K562 (cell line): ENCODE measurements around the gene DHDH. TPM values are rescaled to one million over a fixed set of nuclear protein-coding genes. Genes with fewer than 3 reads are reported as not detected.

Experiments
- CTCF ChIP-seq, 3 experiments: IDR thresholded peaks in 2 of 3; conservative IDR thresholded peaks in 1 of 3; 2 replicates each; pipeline ENCODE4 v1.5.1; 2011 to 2012; ENCODE audit warnings: low read length in 3 of 3, mild to moderate bottlenecking in 3 of 3, control low read depth in 2 of 3, improper control_type of control experiment in 1 of 3, inconsistent platforms in 1 of 3, low read depth in 1 of 3, mixed read lengths in 1 of 3, moderate library complexity in 1 of 3; ENCODE audit not compliant: insufficient read depth in 2 of 3
- E2F5 ChIP-seq: sonication (generic); formaldehyde crosslinking; IDR thresholded peaks from 2 replicates; pipeline ENCODE4 v1.8.0; 2022; ENCODE audit warnings: mild to moderate bottlenecking, missing genetic modification reagents
- FOXA3 ChIP-seq, 2 experiments: fragments of 450-650 bp in 1 of 2; sonication (generic) in 1 of 2; formaldehyde crosslinking; IDR thresholded peaks in 1 of 2; conservative IDR thresholded peaks in 1 of 2; 2 replicates each; pipeline versions ENCODE4 v1.4.0 to v1.8.0; 2020 to 2022; ENCODE audit warnings: mild to moderate bottlenecking in 2 of 2, missing genetic modification reagents in 1 of 2
- FOXJ2 ChIP-seq: fragments of 200-800 bp; sonication (Bioruptor generic); IDR thresholded peaks from 2 replicates; pipeline ENCODE4 v1.6.1; 2016; ENCODE audit warnings: missing genetic modification characterization, missing compliant biosample characterization
- HMG20A ChIP-seq: fragments of 450-650 bp; formaldehyde crosslinking; conservative IDR thresholded peaks from 2 replicates; pipeline ENCODE4 v1.4.0; 2020; ENCODE audit warnings: mild to moderate bottlenecking, mixed read lengths
- ILK ChIP-seq: fragments of 450-650 bp; IDR thresholded peaks from 2 replicates; pipeline ENCODE4 v1.6.1; 2016; ENCODE audit warnings: missing genetic modification characterization, low read depth, mild to moderate bottlenecking, missing compliant biosample characterization, moderate library complexity, borderline replicate concordance
- KDM1A ChIP-seq, 2 experiments: fragments of 450-650 bp; IDR thresholded peaks; 2 replicates each; pipeline ENCODE4 v1.6.1; 2016; ENCODE audit warnings: mild to moderate bottlenecking in 2 of 2
- NCOA1 ChIP-seq: fragments of 450-650 bp; IDR thresholded peaks from 2 replicates; pipeline ENCODE4 v1.6.1; 2016; ENCODE audit warnings: low read depth
- NR2C1 ChIP-seq, 2 experiments: fragments of 450-650 bp; IDR thresholded peaks; 2 replicates each; pipeline ENCODE4 v1.6.1; 2017; ENCODE audit warnings: mild to moderate bottlenecking in 2 of 2, antibody characterized with exemption in 1 of 2, inconsistent platforms in 1 of 2, missing compliant biosample characterization in 1 of 2, missing genetic modification characterization in 1 of 2
- RBM22 ChIP-seq: fragments of 200-400 bp; formaldehyde crosslinking; IDR thresholded peaks from 2 replicates; pipeline ENCODE4 v1.6.1; 2018; ENCODE audit warnings: low read length, low read depth; ENCODE audit not compliant: poor library complexity, severe bottlenecking
- SOX6 ChIP-seq: fragments of 450-650 bp; IDR thresholded peaks from 2 replicates; pipeline ENCODE4 v1.6.1; 2014; ENCODE audit warnings: mild to moderate bottlenecking
- TBL1XR1 ChIP-seq, 2 experiments: IDR thresholded peaks; 2 replicates each; pipeline ENCODE4 v1.6.1; 2012; ENCODE audit warnings: improper control_type of control experiment in 2 of 2, low read length in 2 of 2, mild to moderate bottlenecking in 1 of 2
- TEAD2 ChIP-seq: fragments of 450-650 bp; IDR thresholded peaks from 2 replicates; pipeline ENCODE4 v1.6.1; 2016; ENCODE audit warnings: missing genetic modification characterization, control low read depth, missing compliant biosample characterization
- ZKSCAN1 ChIP-seq: fragments of 150-350 bp; IDR thresholded peaks from 2 replicates; pipeline ENCODE4 v1.6.1; 2016; ENCODE audit warnings: low read depth, low read length
- ZNF143 ChIP-seq: sonication (generic); formaldehyde crosslinking; IDR thresholded peaks from 2 replicates; pipeline ENCODE4 v1.9.0; 2022; ENCODE audit warnings: mild to moderate bottlenecking, missing genetic modification reagents
- ZNF583 ChIP-seq: fragments of 250-450 bp; sonication (Bioruptor Pico); IDR thresholded peaks from 2 replicates; pipeline ENCODE4 v1.4.0; 2020
- polyA plus RNA-seq, 8 experiments: library from polyadenylated mRNA; depleted of rRNA in 4 of 8; stranded (reverse) in 5 of 8; unstranded in 3 of 8; fragments of >200 nt; fragmentation: Nextera tagmentation in 2 of 8; fragmentation: Illumina TruSeq in 1 of 8; extraction: Ambion mirVana in 2 of 8; extraction: Trizol in 1 of 8; gene quantifications; 2 replicates each; pipeline versions ENCODE4 v1.2.1 to v1.2.3, GENCODE V29; 2011 to 2014; ENCODE audit warnings: inconsistent platforms in 1 of 8, missing spikeins in 1 of 8
- total RNA-seq, 7 experiments: library from RNA; depleted of rRNA in 6 of 7; stranded (reverse); fragments of >200 nt in 6 of 7; fragmentation: Illumina TruSeq in 2 of 7; extraction: Trizol in 2 of 7; gene quantifications; 2 replicates each; pipeline versions ENCODE4 v1.2.1 to v1.2.3, GENCODE V29; 2011 to 2021; ENCODE audit warnings: low replicate concordance in 1 of 7

DHDH gene
- total and polyA plus RNA-seq, 9 of the 15 experiments (the other 6 are each of a cell fraction or from before 2014, with no cell fraction given), result 0.37 to 1.9 (median 0.87) TPM

- TF ChIP-seq NR2C1 (IDR thresholded peaks at IDR 0.05) (peak; percentile 80), NR2C1 (tag; IDR thresholded peaks at IDR 0.05) (peak; percentile 47; the same call in 1 of the 2 replicates), NCOA1 (no peak), RBM22 (no peak), FOXA3 (CRISPR knock-in tag; conservative IDR thresholded peaks at IDR 0.05 in 1 of 2, IDR thresholded peaks at IDR 0.05 in 1 of 2) (no peak), KDM1A (IDR thresholded peaks at IDR 0.05) (no peak; a peak in 2 of 4 replicates), HMG20A (CRISPR knock-in tag) (no peak), ZKSCAN1 (no peak), SOX6 (peak; percentile 64), ILK (no peak), ZNF583 (CRISPR knock-in tag) (0 out of 2 replicates have a peak, but pooled peaks have one; percentile 28), TBL1XR1 (IDR thresholded peaks at IDR 0.05; ENCODE audit: low read length in 2 of 2) (no peak), TEAD2 (no peak), FOXJ2 (tag) (peak; percentile 79; the same call in 1 of the 2 replicates), ZNF143 (peak; percentile 34; the same call in 1 of the 2 replicates), E2F5 (CRISPR knock-in tag) (no peak), CTCF (IDR thresholded peaks at IDR 0.05 in 2 of 3, conservative IDR thresholded peaks at IDR 0.05 in 1 of 3; ENCODE audit: insufficient read depth in 2 of 3, low read depth in 1 of 3, low read length in 3 of 3) (peak in 2 of 3 experiments; percentile 13 to 33; a peak in 2 of 6 replicates)
Observed at GRCh38 chr19:48954595-48955307, 21.3 kb downstream of the DHDH start, which contains the start of gene BAX (continued).
